GM12878 (cell line): Measurements from ENCODE around the gene GRB10. TPM values are rescaled to one million over a fixed set of nuclear protein-coding genes. Genes with fewer than 3 reads are reported as not detected.

Source experiments
- ATAC-seq: fragments of 200-7000 bp; cut with Tn5 transposase; 3 replicates; pipeline ENCODE4 v1.9.1; 2020; ENCODE audit warnings: mild to moderate bottlenecking, moderate library complexity
- BruUV-seq: library from RNA; stranded (reverse); fragments of 400-500 nt; replicated peaks from 2 replicates; lab custom pipeline; 2021; lab: Mats Ljungman, UMichigan
- CTCF ChIA-PET: fragments of 300-600 bp; sonication (Branson Sonifier 250); formaldehyde crosslinking; extraction: SDS; loops from one replicate; lab custom pipeline; 2021; ENCODE audit warnings: inconsistent platforms; lab: Yijun Ruan, JAX
- POLR2A ChIA-PET: fragments of 350-600 bp; formaldehyde crosslinking; extraction: SDS; loops from one replicate; lab custom pipeline; 2021; ENCODE audit warnings: inconsistent platforms; lab: Charles Lee
- RAD21 ChIA-PET: fragments of 300-600 bp; sonication (Branson Sonifier 250); formaldehyde crosslinking; loops from one replicate; lab custom pipeline; 2023; ENCODE audit warnings: antibody characterized with exemption; ENCODE audit not compliant: unreplicated experiment; lab: Charles Lee
- SMC1A ChIA-PET: fragments of 300-600 bp; sonication (Branson Sonifier 250); formaldehyde crosslinking; loops from one replicate; lab custom pipeline; 2023; ENCODE audit not compliant: unreplicated experiment, uncharacterized antibody; lab: Charles Lee
- DNase-seq: peaks from one replicate; pipeline ENCODE4 v3.0.0-alpha.2; 2011; ENCODE audit warnings: low read depth, low spot score
- FAIRE-seq: peaks from 3 replicates; lab custom pipeline; 2011; peaks lifted over from hg19 to GRCh38; lab: Jason Lieb, UNC
- H2AFZ ChIP-seq: 2 replicates; pipeline ENCODE4 v1.6.0; 2011; ENCODE audit warnings: low read depth, low read length, control low read depth; ENCODE audit not compliant: control insufficient read depth
- H3K27ac ChIP-seq: 2 replicates; pipeline ENCODE4 v1.5.1; 2011; ENCODE audit warnings: control low read depth; ENCODE audit not compliant: control insufficient read depth, insufficient read depth
- H3K27me3 ChIP-seq, 2 experiments: replicated peaks in 1 of 2; 2 replicates each; pipeline versions ENCODE4 v1.6.0 to v1.6.1; 2011; ENCODE audit warnings: low read length in 1 of 2; ENCODE audit not compliant: control insufficient read depth in 2 of 2, insufficient read depth in 2 of 2
- H3K36me3 ChIP-seq, 2 experiments: 2 replicates each; pipeline ENCODE4 v1.5.1; 2011; ENCODE audit warnings: low read length in 1 of 2; ENCODE audit not compliant: control insufficient read depth in 2 of 2, insufficient read depth in 2 of 2
- H3K4me1 ChIP-seq: 2 replicates; pipeline ENCODE4 v1.6.1; 2011; ENCODE audit warnings: mild to moderate bottlenecking, low read length, moderate library complexity, mixed read lengths; ENCODE audit not compliant: control insufficient read depth, insufficient read depth
- H3K4me2 ChIP-seq: 2 replicates; pipeline ENCODE4 v1.6.0; 2011; ENCODE audit warnings: control low read depth; ENCODE audit not compliant: control insufficient read depth, insufficient read depth
- H3K4me3 ChIP-seq: fragments of 200-600 bp; sonication (generic); 2 replicates; pipeline ENCODE4 v1.5.1; 2016
- H3K79me2 ChIP-seq: 2 replicates; pipeline ENCODE4 v1.6.0; 2011; ENCODE audit warnings: low read length; ENCODE audit not compliant: control insufficient read depth, insufficient read depth
- H3K9ac ChIP-seq: 2 replicates; pipeline ENCODE4 v1.8.0; 2011; ENCODE audit warnings: low read length, control low read depth, mixed read lengths; ENCODE audit not compliant: control insufficient read depth, insufficient read depth
- H3K9me3 ChIP-seq: replicated peaks from 3 replicates; pipeline ENCODE4 v1.5.1; 2011; ENCODE audit warnings: mild to moderate bottlenecking, low read length; ENCODE audit not compliant: control insufficient read depth, insufficient read depth
- H4K20me1 ChIP-seq: 2 replicates; pipeline ENCODE4 v1.6.0; 2011; ENCODE audit not compliant: control insufficient read depth, insufficient read depth
- CREB1 ChIP-seq: IDR thresholded peaks from 2 replicates; pipeline ENCODE4 v1.6.1; 2012; ENCODE audit warnings: low read depth, mild to moderate bottlenecking, inconsistent platforms
- E4F1 ChIP-seq: fragments of 450-650 bp; IDR thresholded peaks from 2 replicates; pipeline ENCODE4 v1.6.1; 2018; ENCODE audit warnings: borderline replicate concordance, mild to moderate bottlenecking; ENCODE audit not compliant: partially characterized antibody
- MLLT1 ChIP-seq: fragments of 450-650 bp; IDR thresholded peaks from 2 replicates; pipeline ENCODE4 v1.6.1; 2016; ENCODE audit warnings: mild to moderate bottlenecking
- WGBS: methylation state at CpG from one replicate; pipeline ENCODE4 v1.1.6; 2016; ENCODE audit warnings: low lambda C conversion rate; ENCODE audit not compliant: insufficient replicate concordance, insufficient coverage; ENCODE audit errors: missing lambda C conversion rate; 5-methylcytosine and 5-hydroxymethylcytosine counted together
- in situ Hi-C: fragments of 300-500 bp; cut with MboI; formaldehyde crosslinking; loops from 9 replicates; pipeline ENCODE4 v1.14.3; 2018; ENCODE audit warnings: mixed read lengths
- intact Hi-C: fragments of 100-400 bp; cut with micrococcal nuclease; formaldehyde crosslinking; loops from one replicate; pipeline ENCODE4 v1.14.2; 2022; ENCODE audit not compliant: unreplicated experiment
- polyA plus RNA-seq, 11 experiments: library from polyadenylated mRNA; depleted of rRNA in 4 of 11; unstranded in 6 of 11; stranded (reverse) in 5 of 11; fragments of >200 nt; fragmentation: Nextera tagmentation in 4 of 11; fragmentation: Illumina TruSeq in 1 of 11; extraction: Ambion mirVana in 4 of 11; extraction: Trizol in 1 of 11; gene quantifications; 1 replicate in 1 of 11; 2 replicates in 10 of 11; pipeline versions ENCODE4 v1.2.1 to v1.2.3, GENCODE V29; 2011 to 2016; ENCODE audit warnings: inconsistent platforms in 2 of 11, missing spikeins in 2 of 11, low read depth in 1 of 11
- total RNA-seq, 4 experiments: library from RNA; depleted of rRNA in 3 of 4; stranded (reverse); fragments of >200 nt in 3 of 4; fragmentation: Illumina TruSeq in 1 of 4; extraction: Trizol in 1 of 4; gene quantifications; 2 replicates each; pipeline versions ENCODE4 v1.2.1 to v1.2.3, GENCODE V29; 2013 to 2021

The GRB10 gene
- total and polyA plus RNA-seq, 10 of the 15 experiments (the other 5 are each of a cell fraction or from before 2014, with no cell fraction given), result 0.04 to 0.33 TPM; not detected in 8

DNA sequence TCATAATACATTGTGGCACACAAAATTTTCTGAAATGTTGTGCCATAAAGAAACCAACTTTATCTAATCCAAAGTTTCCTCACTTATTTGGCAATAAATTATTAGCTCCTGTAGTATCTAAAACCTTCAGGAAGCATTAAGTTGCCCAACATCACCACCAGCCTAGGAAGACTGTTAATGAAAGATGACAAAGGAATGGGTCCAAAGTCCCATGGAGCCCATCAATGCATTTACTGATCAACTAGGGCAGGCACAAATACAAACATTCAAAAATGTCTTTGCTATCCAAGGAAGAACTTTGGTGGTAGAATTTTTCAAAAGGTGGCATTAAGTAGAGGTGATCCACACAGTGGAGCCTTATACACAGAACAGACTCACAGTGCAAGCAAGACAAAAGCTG, 4.5 kb downstream of the GRB10 start (continued):
- TF ChIP-seq E4F1, result no peak
- TF ChIP-seq MLLT1, result no peak

GRCh38 chr7:50775836-50776235, 6.9 kb downstream of the GRB10 start:
- no peak overlapping the region for H3K4me3 ChIP-seq
- ChIA-PET POLR2A (no interaction called here), SMC1A (no interaction called here), CTCF (no interaction called here), RAD21 (no interaction called here)
- no peaks in the 10 kb centered on the region for H3K79me2 ChIP-seq
- FAIRE-seq (no peak), DNase-seq (no peak), ATAC-seq (no peak)
- H3K36me3 ChIP-seq, result no peaks in the 10 kb centered on the region
- H3K4me2 ChIP-seq, result no peak overlapping the region
- no peaks in the 10 kb centered on the region for H4K20me1 ChIP-seq
- intact Hi-C loops (no loop called here), in situ Hi-C loops (no loop called here)
- H3K9me3 ChIP-seq, result no peaks in the 10 kb centered on the region
- no peak for TF ChIP-seq CREB1
- H3K9ac ChIP-seq, result no peak overlapping the region
- no peak overlapping the region for H2AFZ ChIP-seq
- H3K4me1 ChIP-seq, result no peaks in the 10 kb centered on the region
- 0% methylated on average over 1 of the region's 1 CpG for WGBS
- no TSS peak for BruUV-seq
- H3K27me3 ChIP-seq, result no peaks in the 10 kb centered on the region; a peak in 1 of 4 replicates
- no peak overlapping the region for H3K27ac ChIP-seq
